Ureter (tissue), 1 donor: ENCODE data around the gene PIK3C3. TPM values are rescaled to one million over a fixed set of nuclear protein-coding genes. Genes with fewer than 3 reads are reported as not detected.

ENCODE experiments used
- DNase-seq: peaks from one replicate; pipeline ENCODE4 v3.0.0-alpha.2; 2020; ENCODE audit warnings: low spot score
- total RNA-seq: library from RNA; stranded (reverse); gene quantifications from one replicate; pipeline ENCODE4 v1.2.4, GENCODE V29; 2023
- donor health status: DM: yes; HTN: yes; CAD: no.

PIK3C3 gene
- total RNA-seq: 68.0 TPM

DNA sequence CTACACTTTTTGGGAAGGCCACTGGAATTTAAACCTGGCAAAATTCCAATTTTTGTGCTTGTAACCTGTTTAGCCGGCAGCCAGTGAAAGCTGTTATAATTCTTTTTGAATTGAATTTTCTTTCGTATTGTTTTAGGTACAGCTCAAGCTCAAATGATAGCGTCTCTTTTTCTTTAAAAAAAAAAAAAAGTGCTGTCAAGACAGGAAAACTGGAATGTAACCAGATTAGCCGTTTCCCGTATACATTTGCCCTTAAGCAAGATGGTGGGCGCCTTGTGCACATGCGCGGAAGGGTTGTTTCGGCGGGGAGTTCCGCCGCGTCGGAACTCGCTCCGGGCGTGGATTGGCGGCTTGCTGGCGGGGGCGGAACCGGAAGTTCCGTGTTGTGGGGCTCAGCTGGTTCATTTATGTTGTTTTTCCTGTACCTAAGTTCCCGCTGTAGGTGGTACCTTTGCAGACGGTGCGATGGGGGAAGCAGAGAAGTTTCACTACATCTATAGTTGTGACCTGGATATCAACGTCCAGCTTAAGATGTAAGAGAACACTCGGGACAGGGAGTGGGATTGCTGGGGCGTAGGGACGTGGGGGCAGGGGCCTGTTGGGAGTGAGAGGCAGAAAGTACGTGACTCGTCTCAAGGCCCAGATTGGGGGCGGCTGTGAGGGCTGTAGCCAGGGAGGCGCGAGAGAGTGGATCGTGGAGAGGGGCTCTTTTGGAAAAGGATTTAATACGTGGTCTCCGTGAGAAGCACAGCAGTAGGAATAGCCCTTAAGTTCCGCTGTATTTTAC is at the start of gene PIK3C3:
Gene PIK3C3, plus strand, starts transcription at position 408 of the 787 bp plus-strand sequence. Its CDS starts 58 bp downstream, at position 466.
- peak; percentile 98 for DNase-seq

DNA sequence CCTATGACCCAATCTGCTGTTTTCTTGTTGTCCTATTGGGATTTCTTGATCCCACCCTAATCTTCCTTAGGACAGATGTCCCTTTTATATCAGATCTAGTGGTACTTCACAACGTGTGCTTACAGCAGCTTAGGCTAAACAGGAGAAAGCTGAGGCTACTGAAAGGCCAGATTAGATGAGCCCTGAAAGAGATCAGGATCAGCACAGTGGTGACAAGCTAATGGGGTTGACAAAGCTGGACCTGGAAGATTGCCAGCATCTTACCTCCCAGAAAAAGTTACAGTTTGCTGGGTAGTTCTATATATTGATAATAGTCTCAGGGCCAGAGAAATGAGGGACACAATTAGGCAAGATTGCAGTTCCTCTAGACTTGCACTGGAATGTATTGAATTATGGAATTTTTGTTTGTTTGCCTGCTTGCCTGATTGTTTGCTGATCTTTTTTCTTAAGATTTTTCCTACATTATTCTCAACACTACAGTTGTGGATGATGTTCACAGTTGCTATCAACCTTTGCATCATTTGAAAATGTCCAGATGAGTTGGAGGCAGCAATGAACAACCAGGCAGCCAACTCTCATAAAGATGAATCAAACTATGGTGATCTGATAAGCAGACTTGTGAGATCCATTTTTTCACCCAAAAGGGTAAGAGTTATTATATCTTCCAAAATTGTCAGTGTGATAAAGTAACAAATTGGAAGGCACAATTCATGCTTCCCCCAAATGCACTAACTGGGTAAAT is 49.1 kb upstream of the PIK3C3 start:
- no peak for DNase-seq

DNA sequence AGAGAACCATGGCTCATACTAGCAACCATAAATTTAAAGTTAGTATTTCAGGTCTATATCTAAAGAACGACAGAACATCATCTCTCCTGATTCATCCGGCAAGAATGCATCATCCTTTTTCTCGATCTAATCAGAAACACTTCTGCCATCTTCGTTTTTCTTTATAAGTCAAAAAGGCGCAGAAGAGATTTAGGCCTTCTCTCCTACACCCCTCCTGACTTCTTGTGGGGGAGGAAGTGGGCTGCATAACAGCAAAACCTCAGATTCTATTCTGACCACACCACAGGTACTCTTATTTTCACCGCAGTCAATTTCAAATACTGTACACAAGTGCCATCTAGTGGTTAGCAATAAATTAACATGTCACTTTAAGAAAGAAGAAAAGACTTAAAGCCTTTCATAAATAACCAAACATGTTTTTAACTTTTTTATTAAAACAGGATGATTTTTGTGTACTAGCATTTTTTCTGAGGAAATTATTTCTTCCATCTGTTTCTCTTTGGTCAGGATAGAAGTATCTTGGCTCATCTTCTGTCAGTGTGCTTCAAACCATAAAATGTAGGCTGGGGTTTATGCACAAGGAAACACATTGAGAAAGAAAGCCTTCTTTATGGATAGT is 48.4 kb upstream of the PIK3C3 start:
- DNase-seq: no peak

DNA sequence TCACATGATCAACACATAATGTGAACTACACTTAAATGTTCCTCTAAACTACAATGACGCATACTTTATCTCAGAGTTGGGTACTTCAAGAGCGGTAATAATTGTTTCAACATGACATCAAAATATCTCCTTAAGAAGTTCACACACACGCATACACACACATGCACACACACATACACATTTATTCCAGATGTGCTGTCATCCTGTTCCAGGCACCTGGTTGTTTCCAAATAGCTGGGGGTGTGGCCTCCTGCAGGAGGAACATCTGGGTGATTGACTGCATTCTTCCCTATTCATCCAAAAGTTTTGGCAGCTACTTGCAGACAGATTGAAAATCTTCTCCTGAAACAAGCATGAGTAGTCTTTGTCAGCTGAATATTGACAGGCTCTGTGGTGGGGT is 37.9 kb upstream of the PIK3C3 start:
- DNase-seq: no peak

DNA sequence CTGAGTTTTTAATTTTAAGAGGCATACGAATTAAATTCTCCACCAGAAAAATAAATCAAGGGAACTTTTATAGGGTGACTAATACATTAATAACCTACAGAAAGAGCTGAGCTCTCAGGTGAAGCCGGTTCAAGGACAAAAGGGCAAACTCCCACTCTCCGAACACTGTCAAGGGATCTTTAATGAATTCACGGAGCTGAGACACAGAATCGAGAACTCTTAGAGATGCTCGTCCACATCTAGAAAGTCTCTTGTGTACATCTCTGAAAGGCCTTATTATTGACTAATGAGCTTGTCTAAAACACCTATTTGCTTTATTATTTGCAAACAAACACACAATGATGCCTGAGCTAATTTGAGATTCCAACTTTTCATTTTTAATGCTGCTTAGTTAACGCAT is 33.3 kb upstream of the PIK3C3 start:
- no peak for DNase-seq

DNA sequence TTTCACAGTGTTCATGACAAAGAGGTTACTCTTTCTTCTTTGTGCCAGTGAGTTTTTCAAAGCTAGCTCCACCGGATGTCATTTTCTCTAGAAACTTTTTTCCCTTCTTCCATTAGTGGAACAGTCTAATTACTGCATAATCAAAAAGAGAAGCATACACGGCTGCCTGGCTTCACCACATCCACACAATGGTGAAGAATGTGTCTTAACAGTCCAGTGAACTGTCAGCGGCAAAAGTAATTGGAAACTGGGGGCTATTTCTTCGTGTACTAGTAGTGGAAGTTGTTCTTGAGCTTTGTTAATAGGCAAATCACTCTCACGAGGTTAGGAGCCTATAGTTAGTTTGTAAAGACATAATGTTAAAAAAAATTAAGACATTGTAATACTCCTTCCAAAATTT is 32.9 kb upstream of the PIK3C3 start:
- DNase-seq: no peak

DNA sequence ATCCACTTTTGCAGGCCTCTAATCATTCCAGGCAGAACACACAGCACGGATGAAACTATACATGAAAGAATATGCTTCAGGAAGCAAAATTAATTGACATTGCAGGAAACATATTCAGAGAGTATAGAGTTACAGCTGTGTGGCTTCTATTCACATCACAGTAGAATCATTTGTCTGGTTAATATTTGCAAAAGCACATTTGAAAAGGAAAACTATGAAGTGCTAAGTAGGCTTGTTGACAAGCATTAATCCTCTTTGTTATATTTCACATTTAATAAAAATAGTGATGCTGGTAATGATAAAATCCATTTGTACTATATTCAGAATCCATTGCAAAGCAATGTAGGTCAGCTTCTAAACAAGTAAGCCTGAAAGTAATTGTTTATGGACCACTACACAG is 32.2 kb upstream of the PIK3C3 start:
- DNase-seq: no peak

DNA sequence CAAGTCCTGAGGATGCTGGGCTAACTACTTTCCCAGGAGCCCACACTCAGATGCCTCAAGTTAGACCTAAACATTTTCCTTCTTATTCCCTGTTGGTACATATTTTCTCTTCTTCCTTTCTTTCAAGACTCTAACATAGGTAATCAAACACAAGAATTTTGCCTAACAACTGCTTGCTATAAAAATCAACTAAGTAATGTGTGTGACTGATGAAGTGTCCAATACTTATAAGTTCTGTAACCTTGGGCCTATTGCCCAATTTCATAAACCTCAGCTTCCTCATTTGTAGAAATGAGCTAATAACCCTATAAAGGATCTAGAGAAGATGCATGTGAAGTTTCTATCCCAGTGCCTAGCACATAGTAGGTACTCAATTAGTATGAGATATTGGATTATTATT is 31.6 kb upstream of the PIK3C3 start:
- no peak for DNase-seq

DNA sequence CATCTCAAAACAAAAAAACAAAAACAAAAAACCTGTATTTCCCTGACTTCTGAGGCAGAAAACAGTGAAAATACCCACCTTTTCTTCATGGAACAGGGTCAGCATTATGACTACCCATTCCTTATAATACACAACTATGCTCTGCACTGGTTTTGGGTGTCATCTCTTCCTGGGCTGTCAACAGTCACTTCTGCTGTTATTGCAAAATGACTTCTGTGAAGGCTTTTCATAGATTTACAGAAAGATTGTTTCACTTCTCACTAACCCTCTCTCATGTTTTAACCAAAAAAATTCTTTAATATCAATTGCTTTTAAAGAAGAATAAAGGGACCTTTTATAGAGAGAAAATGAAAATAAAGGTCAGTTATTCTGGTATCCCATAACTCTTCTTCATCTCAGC is 26.5 kb upstream of the PIK3C3 start:
- no peak for DNase-seq

DNA sequence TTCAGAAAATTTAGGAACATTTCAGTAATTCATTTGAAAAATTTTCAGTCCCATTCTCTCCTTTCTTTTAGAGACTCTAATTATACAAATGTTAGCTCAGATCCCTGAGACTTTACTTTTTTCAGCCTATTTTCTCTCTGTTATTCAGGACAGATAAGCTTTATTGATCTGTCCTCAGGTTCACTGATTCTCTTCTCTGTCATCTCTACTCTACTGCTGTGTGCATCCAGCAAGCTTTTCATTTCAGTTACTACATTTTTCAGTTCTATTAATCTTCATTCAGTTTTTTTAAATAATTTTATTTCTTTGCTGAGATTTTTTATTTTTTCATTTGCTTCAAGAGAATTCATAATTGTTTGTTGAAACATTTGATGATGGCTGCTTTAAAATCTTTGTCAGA is 22.1 kb upstream of the PIK3C3 start:
- DNase-seq: no peak

DNA sequence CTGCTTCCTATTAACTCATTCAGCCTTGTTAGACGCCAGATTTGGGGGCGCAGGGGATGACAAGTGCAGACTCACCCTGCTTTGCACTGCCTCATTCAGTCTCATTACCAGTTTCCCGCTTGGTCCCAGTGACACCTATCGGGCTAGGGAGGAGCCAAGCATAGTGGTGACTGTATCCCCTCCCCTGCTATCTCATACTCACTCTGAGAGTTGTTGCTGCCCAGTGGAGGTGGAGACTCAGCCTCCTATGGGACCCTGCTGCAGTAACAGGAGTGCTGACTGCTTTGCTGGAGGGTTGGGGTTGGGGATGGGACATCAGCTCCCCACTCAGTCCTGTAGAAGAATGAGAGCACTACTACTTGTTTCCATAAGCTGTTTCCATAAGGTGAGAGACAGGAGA is 21.3 kb upstream of the PIK3C3 start:
- no peak for DNase-seq

DNA sequence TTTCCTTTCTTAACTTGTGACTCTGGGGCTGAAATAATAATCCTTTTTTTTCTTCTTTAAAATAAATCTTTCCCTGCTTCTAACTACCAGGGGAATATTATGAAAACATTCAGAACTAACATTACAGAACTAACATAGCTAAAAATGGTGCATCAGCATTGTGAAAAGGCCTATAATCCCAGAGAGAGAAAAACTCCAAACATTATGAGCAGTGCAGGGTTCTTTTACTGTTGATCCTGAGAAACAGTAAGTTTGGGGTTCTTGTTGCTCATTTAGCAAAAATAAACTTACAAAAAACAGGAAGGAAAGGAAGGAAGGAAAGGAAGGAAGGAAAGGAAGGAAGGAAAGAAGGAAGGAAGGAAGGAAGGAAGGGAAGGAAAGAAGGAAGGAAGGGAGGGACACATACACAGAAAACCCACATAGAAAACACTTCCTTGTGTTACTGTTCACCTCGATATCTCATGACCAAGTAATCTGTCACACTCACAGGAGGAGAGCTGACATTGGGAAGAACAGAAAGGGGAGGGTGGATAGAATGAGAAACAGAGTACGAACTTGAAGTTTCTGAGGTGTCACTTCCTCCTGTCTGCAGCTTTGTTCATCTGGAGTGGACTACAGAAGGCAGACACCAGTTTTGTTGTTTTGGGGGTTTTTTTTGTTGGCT is 18.4 kb upstream of the PIK3C3 start:
- no peak for DNase-seq

DNA sequence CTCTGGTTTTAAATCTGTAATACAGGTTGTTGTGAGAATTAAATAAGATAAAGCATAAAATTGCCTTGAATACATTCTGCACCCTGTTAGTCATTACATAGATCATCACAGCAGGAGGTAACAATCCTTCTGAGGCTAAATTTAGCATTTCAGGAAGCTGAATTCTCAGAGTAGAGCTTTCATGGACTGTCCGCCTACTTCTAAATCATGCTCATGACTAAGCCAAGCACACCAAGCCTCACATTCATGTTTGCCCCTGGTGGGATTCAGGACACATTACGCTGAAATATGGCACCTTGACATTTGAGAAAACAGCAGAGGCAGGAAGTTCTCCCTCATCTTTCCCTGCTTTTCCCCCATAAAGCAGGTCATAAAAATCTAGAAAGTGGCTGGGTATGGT is 16.6 kb upstream of the PIK3C3 start:
- no peak for DNase-seq

DNA sequence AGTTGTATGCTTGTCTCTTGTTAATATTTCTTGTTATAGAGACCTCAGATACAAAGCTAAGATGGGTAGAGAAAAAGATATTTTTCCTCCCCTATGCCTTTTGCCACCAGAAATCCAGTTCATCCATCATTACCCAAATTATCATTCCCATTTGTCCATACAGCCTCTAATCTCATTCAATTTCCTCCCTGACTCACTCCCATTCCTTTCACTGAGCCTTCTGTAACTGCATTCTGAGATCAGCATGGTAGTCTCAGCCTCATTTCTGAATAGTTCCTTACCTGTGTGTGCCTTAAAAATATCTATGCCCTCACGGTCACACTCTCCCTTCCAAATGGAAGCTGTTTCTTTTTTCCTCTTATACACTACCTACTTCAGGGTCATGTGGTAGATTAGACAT is 15.7 kb upstream of the PIK3C3 start:
- DNase-seq: no peak

DNA sequence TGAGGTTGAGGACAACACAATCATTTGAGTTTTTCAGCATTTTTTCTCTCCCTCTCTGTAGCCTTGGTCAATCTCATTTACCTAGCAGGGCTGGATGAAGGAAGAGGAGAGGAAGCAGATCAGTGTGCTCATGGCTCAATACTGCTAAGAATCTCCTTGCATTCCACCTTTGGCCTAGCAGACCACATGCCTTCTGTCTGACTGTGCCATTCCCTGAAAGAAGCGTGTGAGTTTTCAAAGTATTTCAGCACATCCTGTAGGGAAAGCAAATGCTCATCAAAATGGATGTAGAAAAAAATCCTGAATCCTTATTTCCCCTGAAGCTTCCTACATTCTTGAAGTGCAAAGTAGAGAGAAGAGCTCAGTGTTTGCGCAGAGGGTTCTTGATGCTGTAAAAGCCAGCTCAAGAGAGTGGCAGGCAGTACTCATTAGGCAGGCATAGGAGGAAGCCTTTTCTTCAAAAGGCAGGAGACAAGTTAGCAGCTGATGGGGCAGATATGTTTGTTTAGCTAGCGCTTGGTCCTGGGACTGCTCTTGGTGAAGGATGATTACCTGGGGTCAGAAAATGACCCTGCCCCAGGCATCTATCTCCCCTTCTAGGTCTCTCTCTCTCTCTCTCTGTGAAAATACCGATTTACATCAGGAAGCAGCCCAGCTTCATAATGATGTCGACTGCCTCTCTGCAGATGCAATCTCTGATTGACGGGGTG is 14.4 kb upstream of the PIK3C3 start:
- DNase-seq: no peak

DNA sequence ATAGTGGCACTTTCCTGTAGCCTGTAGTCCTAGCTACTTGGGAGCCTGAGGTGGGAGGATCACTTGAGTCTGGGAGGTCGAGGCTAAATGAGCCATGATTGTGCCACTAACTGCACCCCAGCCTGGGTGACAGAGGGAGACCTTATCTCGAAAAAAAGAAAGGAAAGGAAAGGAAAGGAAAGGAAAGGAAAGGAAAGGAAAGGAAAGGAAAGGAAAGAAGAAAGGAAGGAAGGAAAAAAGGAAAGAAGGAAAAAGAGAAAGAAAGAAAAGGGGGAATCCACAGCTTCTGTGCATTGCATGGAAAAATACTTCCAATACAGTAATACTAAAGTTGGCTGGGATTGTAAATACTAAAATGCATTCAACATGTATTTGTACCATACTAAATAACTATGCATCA is 12.8 kb upstream of the PIK3C3 start:
- no peak for DNase-seq

DNA sequence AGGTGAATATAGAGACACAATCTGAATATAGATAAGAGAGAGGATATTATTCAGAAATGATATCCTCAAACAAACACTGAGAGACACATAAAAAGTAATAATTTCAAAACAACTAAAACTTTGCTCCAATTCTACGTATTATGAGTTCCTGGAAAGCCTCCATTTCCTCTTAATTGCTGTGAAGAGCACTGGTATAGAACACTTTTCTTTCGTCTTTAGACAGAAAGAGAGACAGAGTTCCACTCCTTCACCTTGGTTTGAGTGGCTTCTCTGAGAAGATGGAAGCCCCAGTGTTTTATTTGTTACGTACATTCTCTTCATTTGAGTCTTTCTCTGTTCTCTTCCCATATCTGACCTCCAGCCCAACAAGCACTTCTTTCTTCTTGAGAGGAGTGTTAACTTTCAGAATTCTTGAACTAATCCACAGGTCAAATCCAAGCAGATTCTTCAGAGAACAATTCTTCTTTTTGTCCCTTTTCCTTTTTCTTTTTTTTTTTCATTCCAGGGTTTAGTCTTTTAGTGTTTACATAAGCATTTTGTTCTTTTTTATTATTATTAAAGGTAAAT is 6.4 kb upstream of the PIK3C3 start:
- DNase-seq: no peak

DNA sequence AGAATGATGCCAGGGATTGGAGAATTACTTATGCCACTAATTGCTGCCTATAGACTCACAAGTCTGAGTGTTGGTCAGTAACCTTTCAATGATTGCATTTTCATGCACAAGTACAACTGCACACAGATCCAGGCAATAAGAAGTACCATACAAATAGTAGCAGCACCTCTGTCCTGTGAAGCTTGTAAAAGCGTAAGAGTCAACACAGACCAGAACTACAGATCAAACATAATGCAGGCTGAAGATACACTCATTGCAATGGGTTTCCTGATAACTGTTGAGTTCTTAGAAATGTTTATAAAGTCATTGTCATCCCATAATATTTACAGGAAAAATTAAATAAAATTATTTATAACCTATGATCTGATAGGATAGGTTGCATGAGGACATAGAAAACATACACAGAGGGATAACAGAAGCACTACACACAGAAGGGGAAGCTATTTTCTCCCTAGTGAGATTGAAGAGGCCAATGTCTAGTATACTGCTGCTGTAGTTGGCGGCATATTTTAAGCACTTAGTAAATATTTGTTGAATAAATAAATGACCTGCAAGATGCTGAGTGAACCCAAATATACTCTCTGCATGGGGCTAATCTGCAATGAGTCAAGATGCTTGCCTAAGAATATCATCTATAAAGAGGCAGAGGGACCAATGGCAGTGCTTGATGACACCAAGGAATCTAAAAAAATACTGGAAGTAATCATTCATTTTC is 5.7 kb upstream of the PIK3C3 start:
- no peak for DNase-seq

DNA sequence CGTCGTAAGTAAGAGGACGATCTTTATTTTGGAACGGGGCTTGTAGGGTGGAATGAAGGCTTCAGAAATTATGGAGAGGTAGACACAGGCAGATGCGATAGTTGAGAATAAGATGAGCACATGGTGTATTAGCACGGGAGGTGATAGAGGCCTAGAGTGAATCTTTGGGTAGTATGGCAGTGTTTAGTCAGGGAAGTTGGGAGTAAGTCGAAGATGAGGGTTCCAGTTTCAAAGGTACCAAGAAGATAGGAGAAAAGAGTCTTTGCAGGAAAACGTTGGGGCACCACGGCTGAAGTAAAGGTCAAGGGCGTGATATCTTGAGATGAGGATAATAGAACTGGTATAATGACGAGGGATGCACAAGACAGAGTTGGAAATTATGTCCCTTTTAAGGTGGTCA is 654 bp downstream of the PIK3C3 start:
- no peak for DNase-seq

DNA sequence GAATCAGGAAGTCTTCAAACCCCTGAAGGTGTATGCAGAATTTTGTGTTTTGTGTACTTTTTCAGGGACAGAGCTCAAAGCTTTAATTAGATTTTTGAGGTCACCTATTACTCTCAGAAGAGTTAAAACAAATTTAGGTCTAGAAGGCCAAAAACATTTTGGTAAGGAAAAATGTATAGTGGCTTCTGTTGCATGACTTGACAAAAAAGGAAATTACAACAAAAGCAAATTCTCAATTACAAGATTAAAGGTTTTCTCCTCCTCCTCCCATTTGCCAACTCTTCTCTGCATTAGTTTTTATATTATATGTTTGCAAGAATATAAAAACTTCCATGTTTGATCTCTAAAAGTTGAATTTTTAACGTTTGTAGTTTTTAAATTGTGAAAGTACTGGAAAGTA is 4.0 kb downstream of the PIK3C3 start:
- DNase-seq: no peak
